Measurements from ENCODE around the gene ICA1. TPM values are rescaled to one million over a fixed set of nuclear protein-coding genes. Genes with fewer than 3 reads are reported as not detected.
"Not testable (repeated sequence)": the region's sequence is repeated elsewhere in the genome, so short reads cannot be mapped to it uniquely, and the experiment has no call there.

Gene ICA1
- total RNA-seq, 1 donor from 2014 or later: 21.9 TPM

DNA sequence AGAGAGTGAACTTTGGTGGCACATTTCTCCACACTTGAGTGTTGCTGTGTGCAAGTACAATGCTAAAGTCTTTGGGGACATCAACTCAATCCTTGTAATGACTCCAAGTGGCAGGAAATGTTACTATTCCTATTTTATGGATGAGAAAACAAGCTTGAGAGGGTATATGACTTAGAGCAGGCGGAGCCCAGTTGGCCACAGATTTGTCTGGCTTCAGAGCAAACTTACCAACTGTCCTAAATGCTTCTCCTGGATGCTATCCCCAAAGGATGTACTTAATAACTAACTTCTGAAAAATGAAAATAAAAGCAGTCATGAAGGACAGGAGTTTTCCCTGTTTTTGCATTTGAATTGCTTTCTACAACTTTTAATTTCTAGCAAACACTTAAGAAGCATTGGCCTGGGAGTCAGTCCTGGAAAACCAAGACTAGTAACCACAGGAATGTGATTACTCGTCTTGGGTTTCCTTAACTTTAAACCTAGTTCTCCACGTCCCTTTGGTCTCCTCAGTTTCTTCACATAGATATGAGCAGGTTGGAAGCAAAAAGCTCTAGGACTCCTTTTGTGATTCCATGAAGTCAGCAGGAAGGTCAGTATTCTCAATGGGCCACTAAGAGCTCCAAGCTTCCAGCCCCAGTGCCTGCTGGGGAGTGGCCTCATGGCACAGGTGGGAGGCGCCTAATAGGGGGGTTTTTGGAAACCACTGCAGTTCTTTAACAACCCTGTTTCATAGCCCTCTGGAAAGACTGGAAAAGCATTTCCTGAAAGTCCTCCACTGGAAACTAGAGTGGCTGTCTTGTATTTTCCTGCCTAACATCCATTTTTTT, 152.6 kb downstream of the ICA1 start:
- DNase-seq (ENCODE audit: low spot score): no peak

GRCh38 chr7:8105449-8106095, 156.4 kb downstream of the ICA1 start:
- DNase-seq (ENCODE audit: low spot score): no peak

- DNase-seq (ENCODE audit: low spot score): no peak
Measured at GRCh38 chr7:8103282-8103681, 158.7 kb downstream of the ICA1 start.

DNA sequence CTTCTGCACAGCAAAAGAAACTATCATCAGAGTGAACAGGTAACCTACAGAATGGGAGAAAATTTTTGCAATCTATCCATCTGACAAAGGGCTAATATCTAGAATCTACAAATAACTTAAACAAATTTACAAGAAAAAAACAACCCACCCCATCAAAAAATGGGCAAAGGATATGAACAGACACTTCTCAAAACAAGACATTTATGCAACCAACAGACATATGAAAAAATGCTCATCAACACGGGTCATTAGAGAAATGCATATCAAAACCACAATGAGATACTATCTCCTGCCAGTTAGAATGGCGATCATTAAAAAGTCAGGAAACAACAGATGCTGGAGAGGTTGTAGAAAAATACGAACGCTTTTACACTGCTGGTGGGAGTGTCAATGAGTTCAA, 160.7 kb downstream of the ICA1 start:
- not testable (repeated sequence) for DNase-seq (ENCODE audit: low spot score)

DNA sequence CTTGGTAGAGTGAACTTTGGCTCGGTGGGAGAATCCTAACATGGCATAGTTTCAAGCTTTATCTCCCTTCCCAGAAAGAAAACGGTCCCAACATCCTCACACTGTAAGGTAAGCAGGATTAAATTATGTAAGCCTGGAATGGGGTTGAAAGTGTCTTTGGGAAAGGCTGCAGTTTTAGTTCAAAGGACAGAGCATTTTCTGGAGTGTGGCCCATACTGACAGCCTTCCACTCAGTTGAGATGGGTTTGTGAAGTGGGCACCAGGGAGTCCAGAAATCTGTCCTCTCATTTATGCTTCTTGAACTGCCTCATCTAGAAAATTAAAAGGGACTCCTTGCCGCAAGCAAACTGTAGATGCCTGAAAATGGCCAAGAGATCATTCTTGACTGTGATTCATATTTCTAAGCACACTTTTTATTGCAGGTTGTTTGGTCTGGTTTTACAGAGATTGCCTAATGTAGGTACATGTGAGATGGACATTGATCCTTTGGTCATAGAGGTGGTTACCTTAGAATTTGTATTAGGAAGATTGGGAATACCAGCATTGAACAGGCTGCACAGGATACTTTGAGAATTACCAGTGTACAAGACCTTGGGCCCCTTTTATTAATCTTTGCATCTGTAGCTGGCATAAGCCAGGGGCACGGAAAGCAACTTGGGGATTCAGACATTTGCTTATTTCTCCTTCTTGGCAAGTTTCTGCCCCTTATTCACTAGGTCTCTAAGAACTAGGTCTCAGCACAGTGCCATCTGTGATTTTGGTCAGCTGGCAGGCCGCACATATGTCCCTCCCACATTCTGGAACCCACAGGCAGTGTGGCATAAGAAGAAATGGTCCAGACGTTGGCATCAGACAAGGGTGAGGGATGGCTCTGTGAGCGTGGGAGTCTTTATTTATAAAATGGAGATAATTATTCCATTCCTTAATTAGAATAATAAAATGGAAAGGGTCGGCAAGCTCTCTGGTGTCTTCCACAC, 167.5 kb downstream of the ICA1 start:
- no peak for DNase-seq (ENCODE audit: low spot score)

- DNase-seq (ENCODE audit: low spot score): no peak
Measured at GRCh38 chr7:8092140-8092539, 169.8 kb downstream of the ICA1 start.

DNA sequence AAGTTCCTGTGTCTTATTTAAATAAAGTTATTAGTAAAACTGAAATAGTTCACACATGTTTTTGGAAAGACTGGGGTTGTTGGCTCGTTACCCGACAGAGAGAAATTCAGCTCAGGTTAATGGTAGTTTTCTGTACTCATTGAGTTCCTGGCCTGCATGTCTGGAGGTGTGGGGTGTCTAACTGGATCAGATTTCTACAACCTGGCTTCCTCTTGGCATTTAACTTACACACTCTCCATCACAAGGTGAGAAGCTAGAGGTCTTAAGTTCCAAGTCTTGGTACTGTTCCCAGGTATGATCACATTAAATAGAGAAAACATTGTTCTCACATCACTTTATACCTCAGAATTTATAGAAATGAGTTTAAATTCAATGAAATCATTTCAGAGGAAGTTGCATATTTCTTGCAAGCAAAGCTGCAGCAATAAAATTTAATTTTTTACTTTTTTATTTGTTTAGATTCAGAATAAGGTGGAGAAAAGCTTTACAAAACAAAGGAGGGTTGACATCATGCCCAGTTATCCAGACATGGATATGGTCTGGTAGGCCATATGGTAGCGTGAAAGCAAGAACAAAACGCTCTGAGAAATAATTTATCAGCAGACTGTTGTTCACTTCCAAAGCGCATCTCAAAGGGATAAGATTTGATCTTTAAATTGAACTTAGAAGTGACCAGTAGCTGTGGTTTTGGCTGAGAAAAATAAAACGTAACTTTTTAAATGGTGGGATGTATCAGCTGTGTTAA, 172.8 kb downstream of the ICA1 start:
- DNase-seq (ENCODE audit: low spot score): no peak

DNA sequence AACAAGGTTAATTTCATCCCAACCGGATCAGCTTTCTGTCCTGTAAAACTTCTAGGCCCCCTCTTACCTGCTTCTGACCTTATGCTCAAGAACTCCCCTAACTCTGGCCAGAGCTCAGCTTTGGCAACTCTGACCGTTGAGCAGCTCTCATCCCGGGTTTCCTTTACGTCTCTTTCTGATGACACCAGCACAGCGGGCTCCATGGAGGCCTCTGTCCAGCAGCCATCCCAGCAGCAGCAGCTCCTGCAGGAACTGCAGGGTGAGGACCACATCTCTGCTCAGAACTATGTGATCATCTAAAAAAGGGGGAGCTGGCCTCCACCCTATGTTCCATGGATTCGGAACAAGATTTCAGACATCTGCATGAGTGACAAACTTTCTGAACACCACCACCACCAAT, 175.7 kb downstream of the ICA1 start:
- DNase-seq (ENCODE audit: low spot score): no peak

DNA sequence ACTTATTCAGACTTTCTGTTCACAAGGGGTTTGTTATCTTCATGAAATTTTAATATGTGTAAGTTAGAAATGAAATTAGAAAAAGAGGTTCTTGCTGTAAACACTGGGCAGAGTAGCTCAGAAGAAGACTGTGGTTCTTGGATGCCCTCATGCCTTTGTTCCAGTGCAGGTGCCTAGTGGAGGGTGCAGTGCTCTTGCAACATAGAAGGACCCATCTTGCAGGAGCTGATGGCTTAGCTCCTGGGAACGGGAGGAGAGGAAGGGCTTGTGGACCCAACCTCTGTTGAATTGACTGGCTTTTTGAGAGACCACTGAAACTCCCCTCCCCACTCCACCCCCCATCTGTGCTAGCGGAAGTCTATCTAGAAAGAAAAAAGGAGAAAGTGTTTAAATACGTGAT, 176.5 kb downstream of the ICA1 start:
- no peak for DNase-seq (ENCODE audit: low spot score)

GRCh38 chr7:8084836-8085235, 177.1 kb downstream of the ICA1 start:
- no peak for DNase-seq (ENCODE audit: low spot score)

GRCh38 chr7:8082762-8083161, 179.2 kb downstream of the ICA1 start:
- no peak for DNase-seq (ENCODE audit: low spot score)

DNA sequence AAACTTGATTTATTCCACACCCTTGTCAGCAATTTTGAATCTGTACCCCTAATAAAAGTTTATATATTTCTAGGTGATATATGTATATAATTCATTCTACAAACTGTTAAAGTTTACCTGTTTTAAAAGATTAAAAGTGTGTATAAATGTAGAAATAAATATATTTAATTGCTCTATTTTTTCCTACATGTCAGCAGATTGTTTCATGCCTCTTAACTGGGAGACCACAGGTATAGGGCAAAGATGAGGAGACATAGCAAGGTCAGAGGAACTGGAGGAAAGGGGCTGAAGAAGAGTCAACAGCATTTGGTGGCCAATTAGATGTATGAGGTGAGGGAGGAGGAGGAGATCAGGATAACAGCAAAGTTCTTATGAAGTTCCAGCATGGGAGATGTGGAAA, 183.5 kb downstream of the ICA1 start:
- no peak for DNase-seq (ENCODE audit: low spot score)

DNA sequence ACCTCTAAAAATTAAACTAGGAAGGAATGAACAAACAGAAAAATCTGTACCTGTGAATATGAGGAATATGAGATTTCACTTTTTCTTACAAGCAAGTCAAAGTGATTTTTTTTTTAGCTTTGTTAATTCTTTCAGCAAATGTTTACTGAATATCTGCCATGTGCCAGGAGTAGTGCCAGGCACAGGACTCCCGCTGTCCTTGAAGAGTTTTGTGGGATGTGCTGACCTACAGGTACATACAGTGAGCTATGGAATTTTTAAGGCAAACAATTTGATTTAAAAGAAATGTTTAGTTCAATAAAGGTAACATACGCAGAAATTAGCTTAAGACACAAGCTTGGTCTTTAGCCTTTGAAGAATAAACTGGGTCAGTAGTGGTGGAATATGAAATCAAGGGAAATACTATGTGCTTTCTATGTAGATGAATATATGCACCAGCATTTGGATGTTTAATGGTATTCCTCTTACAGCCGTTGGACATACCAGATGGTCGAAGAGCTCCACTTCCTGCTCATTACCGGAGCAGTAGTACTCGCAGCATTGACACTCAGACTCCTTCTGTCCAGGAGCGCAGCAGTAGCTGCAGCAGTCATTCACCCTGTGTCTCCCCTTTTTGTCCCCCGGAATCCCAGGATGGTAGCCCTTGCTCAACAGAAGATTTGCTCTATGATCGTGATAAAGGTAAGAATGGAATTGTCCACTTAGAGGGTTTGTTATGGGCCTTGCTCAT, 191.4 kb downstream of the ICA1 start:
- no peak for DNase-seq (ENCODE audit: low spot score)

- DNase-seq (ENCODE audit: low spot score): no peak
Measured at GRCh38 chr7:8068892-8069686, 192.9 kb downstream of the ICA1 start.

DNA sequence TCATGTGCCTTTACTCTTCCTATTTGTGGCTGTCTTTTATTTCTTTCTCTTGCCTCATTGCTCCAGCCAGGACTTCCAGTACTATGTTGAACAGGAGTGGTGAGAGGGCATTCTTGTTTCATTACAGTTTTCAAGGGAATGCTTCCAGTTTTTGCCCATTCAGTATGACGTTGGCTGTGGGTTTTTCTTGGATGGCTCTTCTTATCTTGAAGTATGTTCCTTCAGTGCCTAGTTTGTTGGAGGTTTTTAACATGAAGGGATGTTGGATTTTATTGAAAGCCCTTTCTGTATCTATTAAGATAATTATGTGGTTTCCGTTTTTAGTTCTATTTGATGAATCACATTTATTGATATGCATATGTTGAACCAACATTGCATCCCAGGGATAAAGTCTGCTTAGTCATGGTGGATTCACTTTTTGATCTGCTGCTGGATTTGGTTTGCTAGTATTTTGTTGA, 196.6 kb downstream of the ICA1 start:
- no peak for DNase-seq (ENCODE audit: low spot score)

DNA sequence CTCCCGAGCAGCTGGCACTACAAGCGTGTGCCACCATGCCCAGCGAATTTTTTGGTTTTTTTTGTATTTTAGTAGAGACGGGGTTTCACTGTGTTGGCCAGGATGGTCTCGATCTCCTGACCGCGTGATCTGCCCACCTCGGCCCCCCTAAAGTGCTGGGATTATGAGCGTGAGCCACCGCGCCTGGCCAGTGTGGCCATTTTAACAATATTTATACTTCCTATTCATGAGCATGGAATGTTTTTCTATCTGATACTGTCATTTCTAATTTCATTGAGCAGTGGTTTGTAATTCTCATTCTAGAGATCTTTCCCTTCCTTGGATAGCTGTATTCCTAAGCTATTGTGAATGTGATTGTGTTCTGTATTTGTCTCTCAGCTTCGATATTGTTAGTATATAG, 197.1 kb downstream of the ICA1 start:
- no peak for DNase-seq (ENCODE audit: low spot score)

DNA sequence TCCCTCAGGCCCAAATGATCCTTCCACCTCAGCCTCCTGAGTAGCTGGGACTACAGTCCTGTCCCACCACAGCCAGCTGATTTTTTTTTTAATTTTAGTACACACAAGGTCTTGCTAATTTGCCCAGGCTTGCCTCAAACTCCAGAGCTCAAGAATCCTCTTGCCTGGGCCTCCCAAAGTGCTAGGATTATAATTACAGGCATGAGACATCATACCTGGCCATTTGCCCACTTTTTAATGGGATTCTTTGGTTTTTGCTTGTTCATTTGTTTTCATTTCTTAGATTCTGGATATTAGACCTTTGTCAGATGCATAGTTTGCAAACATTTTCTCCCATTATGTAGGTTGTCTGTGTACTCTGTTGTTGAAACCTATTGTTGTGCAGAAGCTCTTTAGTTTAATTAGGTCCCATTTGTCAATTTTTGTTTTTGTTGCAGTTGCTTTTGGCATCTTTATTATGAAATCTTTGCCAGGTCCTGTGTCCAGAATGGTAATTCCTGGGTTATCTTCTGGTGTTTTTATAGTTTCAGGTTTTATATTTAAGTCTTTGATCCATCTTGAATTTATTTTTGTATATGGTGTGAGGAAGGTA, 198.2 kb downstream of the ICA1 start:
- DNase-seq (ENCODE audit: low spot score): no peak

DNA sequence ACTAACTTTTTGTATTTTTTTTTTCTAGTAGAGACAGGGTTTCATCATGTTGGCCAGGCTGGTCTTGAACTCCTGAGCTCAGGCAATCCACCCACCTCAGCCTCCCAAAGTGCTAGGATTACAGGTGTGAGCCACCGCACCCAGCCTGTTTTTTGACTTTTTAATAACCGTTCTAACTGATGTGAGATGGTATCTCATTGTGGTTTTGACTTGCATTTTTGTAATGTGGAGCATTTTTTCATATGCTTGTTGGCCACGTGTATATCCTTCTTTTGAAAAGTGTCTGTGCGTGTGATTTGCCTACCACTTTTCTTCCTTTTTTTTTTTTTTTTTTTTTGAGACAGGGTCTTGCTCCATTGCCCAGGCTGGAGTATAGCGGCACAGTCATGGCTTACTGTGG, 198.7 kb downstream of the ICA1 start:
- DNase-seq (ENCODE audit: low spot score): not testable (repeated sequence)

Data from mesenteric fat pad (tissue), 1 donor.